ENCODE data around the gene IL4R. TPM values are rescaled to one million over a fixed set of nuclear protein-coding genes. Genes with fewer than 3 reads are reported as not detected.

IL4R gene
- total and polyA plus RNA-seq, 12 donors: 5.0 to 28.9 (median 9.9) TPM

GRCh38 chr16:27402964-27403600 lies 89.3 kb downstream of the IL4R start:
- 88% methylated on average over 20 of the region's 20 CpGs for WGBS, 2 donors
- Histone ChIP-seq H3K4me3 (peak overlapping the region in 2 of 10 donors; percentile 8 to 55), H3K27me3 (peaks cover 0 to 42% (median 14%) of the 10 kb centered on the region in 7 donors), H3K4me1 (peaks cover 4 to 69% (median 12%) of the 10 kb centered on the region in 9 donors), H3K27ac (peak overlapping the region in 1 of 10 donors; percentile 82), H3K36me3 (no peaks in the 10 kb centered on the region), H3K9me3 (no peaks in the 10 kb centered on the region)
- no peak for TF ChIP-seq CTCF (IDR thresholded peaks at IDR 0.05)
- intact Hi-C loops (cut with DNase I): no loop called here
- ATAC-seq: no peak
- no peak for DNase-seq

GRCh38 chr16:27403601-27403992 lies 89.8 kb downstream of the IL4R start:
- Histone ChIP-seq H3K27me3 (peaks cover 0 to 42% (median 14%) of the 10 kb centered on the region in 7 donors), H3K36me3 (no peaks in the 10 kb centered on the region), H3K4me1 (peaks cover 4 to 70% (median 12%) of the 10 kb centered on the region in 9 donors), H3K4me3 (peak overlapping the region in 1 of 10 donors; percentile 55), H3K9me3 (no peaks in the 10 kb centered on the region), H3K27ac (peak overlapping the region in 1 of 10 donors; percentile 82)
- TF ChIP-seq CTCF (IDR thresholded peaks at IDR 0.05): no peak
- no peak for ATAC-seq
- 86 to 91% methylated on average over 4 to 6 of the region's 6 CpGs for WGBS, 2 donors
- DNase-seq: no peak
- intact Hi-C loops (cut with DNase I): no loop called here

GRCh38 chr16:27404163-27404823 lies 90.5 kb downstream of the IL4R start:
- intact Hi-C loops (cut with DNase I): no loop called here
- Histone ChIP-seq H3K9me3 (no peaks in the 10 kb centered on the region), H3K36me3 (no peaks in the 10 kb centered on the region), H3K4me3 (peak overlapping the region in 1 of 10 donors; percentile 55), H3K27me3 (peaks cover 0 to 42% (median 14%) of the 10 kb centered on the region in 7 donors), H3K4me1 (peaks cover 4 to 67% (median 12%) of the 10 kb centered on the region in 9 donors), H3K27ac (peak overlapping the region in 1 of 10 donors; percentile 82)
- TF ChIP-seq CTCF (IDR thresholded peaks at IDR 0.05): no peak
- no peak for DNase-seq
- ATAC-seq: no peak
- WGBS, 2 donors: 86 to 89% methylated on average over 10 of the region's 10 CpGs

- ATAC-seq: no peak
- DNase-seq: no peak
- peak overlapping the region in 1 of 10 donors; percentile 60 for H3K27ac ChIP-seq
- no peaks in the 10 kb centered on the region for H3K36me3 ChIP-seq
- no peak for TF ChIP-seq CTCF (IDR thresholded peaks at IDR 0.05)
- H3K4me3 ChIP-seq: peak overlapping the region in 1 of 10 donors; percentile 27
- 56 to 57% methylated on average over 19 of the region's 19 CpGs for WGBS, 2 donors
- H3K4me1 ChIP-seq: peaks cover 4 to 74% (median 12%) of the 10 kb centered on the region in 9 donors
- H3K27me3 ChIP-seq: peaks cover 0 to 40% (median 14%) of the 10 kb centered on the region in 7 donors
- H3K9me3 ChIP-seq: peaks cover 0 to 10% (median 0%) of the 10 kb centered on the region in 11 donors
- intact Hi-C loops (cut with DNase I): no loop called here
Measured at GRCh38 chr16:27405546-27406451, 92.0 kb downstream of the IL4R start.
